Ecto neural progenitor cell (in vitro differentiated cells): Measurements from ENCODE around the gene INSYN2B.
"Not testable (repeated sequence)": the region's sequence is repeated elsewhere in the genome, so short reads cannot be mapped to it uniquely, and the experiment has no call there.

Experiments used
- DNase-seq: peaks from one replicate; pipeline ENCODE4 v3.0.0-alpha.2; 2018; ENCODE audit warnings: low spot score

INSYN2B gene

GRCh38 chr5:169848792-169849191 is 131.5 kb downstream of the INSYN2B start:
- DNase-seq = no peak

DNA sequence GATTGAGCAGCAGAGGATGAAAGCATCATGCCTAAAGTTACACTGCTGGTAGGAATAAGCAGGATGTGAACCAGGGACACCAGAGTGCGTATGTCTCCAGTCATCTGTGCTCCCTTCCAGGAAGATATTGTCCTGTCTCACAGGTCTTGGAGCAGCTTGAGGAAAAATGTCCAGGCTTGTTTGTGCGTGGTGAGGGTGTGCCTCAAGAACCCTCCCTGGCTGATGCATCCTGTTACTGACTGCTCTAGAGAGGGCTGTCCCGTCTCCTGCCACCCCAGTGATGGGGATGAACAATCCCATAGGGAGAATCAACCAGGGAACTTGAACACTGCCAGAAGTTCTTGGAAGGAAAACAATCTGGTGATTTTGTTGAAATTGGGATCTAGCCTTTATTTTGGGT is 132.0 kb downstream of the INSYN2B start:
- no peak for DNase-seq

GRCh38 chr5:169847519-169847918 is 132.8 kb downstream of the INSYN2B start:
- DNase-seq = no peak

DNA sequence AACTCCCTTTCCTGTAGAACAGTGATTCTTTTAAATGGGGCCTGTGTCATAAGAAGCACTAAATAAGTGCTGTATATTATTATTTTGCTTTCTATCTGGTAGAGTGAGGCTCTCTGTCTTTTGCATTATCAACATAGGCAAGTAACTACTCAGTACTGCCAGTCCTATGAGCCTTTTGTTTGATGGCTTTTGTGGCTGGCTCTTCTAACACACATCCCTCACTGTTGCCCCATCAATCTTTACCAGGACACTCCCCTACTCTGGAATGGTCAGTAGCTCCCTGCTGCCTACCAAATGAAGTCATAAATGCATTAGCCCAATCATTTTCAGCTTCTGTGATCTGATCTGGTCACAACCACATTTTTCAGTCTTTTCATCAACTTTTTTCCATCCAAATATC is 137.6 kb downstream of the INSYN2B start:
- no peak for DNase-seq

DNA sequence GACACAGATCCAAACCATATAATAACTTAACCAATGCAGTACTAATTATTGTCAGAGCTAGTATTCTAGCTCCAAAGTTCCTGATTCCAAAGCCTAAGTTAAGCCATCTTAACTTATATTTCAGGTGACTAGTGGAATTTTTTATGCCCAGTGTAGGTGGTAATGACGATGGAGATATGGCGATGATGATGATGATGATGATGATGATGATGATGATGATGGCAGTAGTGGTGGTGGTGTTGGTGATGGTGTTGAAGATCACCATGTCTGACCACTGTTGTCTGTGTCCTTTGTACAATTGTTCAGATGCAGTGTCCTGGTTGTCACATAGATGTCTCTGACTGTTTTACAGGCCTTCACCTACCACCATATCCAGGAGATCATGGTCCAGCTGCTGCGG is 139.9 kb downstream of the INSYN2B start:
- no peak for DNase-seq

DNA sequence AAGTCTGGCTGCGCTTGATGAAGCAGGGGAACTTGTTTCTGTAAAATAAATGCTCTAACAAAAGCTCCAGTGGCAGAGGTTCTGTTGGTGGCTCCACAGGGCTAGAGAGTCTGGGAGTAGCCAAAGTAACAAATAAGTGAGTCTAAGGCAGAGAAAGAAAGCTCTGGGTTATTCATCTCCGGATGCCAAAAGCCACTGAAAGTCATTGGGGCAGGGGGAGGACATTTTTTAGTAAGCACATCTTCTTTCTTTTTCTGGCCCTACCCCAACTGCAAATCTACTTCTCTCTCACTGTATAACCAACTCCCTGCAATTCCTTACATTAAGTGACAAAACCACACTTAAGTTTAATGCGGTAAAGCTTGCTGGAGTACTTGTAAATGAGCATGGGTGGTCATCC is 141.6 kb downstream of the INSYN2B start:
- no peak for DNase-seq

GRCh38 chr5:169837686-169838085 is 142.6 kb downstream of the INSYN2B start:
- no peak for DNase-seq

- DNase-seq = no peak
Measured at GRCh38 chr5:169836835-169837536, 143.3 kb downstream of the INSYN2B start.

DNA sequence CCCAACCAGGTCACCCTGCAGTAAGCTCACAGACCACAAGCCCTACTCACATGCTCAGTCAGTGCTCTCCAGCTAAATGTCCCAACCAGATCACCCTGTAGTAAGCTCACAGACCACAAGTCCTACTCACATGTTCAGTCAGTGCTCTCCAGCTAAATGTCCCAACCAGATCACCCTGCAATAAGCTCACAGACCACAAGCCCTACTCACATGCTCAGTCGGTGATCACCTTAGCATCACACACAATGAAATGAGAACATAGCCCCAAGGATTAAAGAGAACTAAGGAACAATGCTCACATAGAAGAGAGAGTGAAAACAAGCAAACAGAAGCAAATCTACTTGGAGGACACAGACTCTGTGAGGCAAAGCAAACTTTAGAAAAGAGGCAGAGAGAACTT is 145.8 kb downstream of the INSYN2B start:
- DNase-seq = not testable (repeated sequence)

DNA sequence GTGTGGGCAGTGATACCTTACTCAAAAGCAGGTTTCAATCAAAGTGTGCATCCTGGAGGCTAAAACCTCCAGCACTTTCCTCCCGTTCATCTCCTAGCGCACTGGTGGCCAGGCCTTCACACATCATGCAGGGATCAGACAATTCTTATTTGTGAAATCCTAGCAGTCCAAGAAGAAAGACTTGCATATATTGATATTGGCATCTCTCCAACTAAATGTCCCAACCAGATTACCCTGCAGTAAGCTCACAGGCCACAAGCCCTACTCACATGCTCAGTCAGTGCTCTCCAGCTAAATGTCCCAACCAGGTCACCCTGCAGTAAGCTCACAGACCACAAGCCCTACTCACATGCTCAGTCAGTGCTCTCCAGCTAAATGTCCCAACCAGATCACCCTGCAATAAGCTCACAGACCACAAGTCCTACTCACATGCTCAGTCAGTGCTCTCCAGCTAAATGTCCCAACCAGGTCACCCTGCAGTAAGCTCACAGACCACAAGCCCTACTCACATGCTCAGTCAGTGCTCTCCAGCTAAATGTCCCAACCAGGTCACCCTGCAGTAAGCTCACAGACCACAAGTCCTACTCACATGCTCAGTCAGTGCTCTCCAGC is 146.5 kb downstream of the INSYN2B start:
- DNase-seq = not testable (repeated sequence)

GRCh38 chr5:169832845-169833244 is 147.4 kb downstream of the INSYN2B start:
- no peak for DNase-seq

GRCh38 chr5:169832304-169832703 is 148.0 kb downstream of the INSYN2B start:
- DNase-seq = no peak

DNA sequence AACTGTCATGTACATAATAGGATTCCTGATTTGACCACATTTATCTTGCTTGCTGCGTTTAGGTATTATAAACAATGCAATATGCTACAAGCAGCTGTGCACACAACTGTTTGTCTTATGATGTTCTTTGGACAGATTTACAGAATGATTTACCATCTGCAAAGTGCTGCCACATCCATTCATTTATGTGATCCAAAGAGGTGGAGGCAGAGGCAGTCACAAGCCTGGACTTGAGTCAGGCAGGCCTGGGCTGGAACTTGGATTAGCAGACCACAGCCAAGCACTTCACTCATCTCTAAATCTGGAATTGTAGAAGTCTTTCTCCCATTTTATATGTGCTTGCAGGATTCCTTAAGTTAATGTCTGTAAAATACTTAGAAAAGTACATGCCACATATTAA is 149.0 kb downstream of the INSYN2B start:
- DNase-seq = no peak

DNA sequence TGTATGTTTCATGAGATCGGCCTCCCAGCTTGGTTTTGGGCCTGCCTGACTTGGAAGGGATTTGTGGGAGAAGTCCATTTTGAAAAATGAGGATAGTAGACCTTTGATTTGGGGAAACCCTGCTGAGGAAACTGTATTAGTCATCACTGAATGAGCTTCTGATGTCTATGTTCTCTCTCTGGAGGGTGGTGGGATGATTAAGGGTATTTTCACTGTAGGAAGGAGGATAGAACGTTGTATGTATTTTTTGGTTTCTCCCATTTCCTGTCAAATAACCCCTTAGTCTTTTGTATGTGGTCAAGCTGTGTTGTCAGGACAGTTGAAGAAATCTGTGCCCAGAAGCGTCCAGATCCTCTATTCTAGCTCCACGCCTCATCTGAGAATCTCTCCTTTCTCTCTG is 151.9 kb downstream of the INSYN2B start:
- no peak for DNase-seq

GRCh38 chr5:169827769-169828168 is 152.5 kb downstream of the INSYN2B start:
- no peak for DNase-seq

- no peak for DNase-seq
Measured at GRCh38 chr5:169826618-169827017, 153.7 kb downstream of the INSYN2B start.

GRCh38 chr5:169817031-169817430 is 163.3 kb downstream of the INSYN2B start:
- no peak for DNase-seq

GRCh38 chr5:169814522-169814921 is 165.8 kb downstream of the INSYN2B start:
- DNase-seq = no peak
